IgD-negative memory B cell (primary cell): ENCODE measurements around the gene KRT86. TPM values are rescaled to one million over a fixed set of nuclear protein-coding genes. Genes with fewer than 3 reads are reported as not detected.
"Not testable (repeated sequence)": the region's sequence is repeated elsewhere in the genome, so short reads cannot be mapped to it uniquely, and the experiment has no call there.

Experiments
- H3K27ac Mint-ChIP-seq, 3 donors: one replicate each; pipeline ENCODE4 v1.8.0; 2020 to 2022; ENCODE audit warnings: mild to moderate bottlenecking in 3 of 3, mixed read lengths in 3 of 3, moderate library complexity in 1 of 3
- H3K27me3 Mint-ChIP-seq: one replicate; pipeline ENCODE4 v1.8.0; 2021; ENCODE audit warnings: mixed read lengths
- H3K36me3 Mint-ChIP-seq: one replicate; pipeline ENCODE4 v1.8.0; 2020; ENCODE audit warnings: mild to moderate bottlenecking, mixed read lengths
- H3K4me1 Mint-ChIP-seq, 3 donors: one replicate each; pipeline ENCODE4 v1.8.0; 2020 to 2022; ENCODE audit warnings: mixed read lengths in 3 of 3, mild to moderate bottlenecking in 1 of 3
- H3K4me3 Mint-ChIP-seq, 4 donors: one replicate each; pipeline ENCODE4 v1.8.0; 2020 to 2022; ENCODE audit warnings: mild to moderate bottlenecking in 4 of 4, mixed read lengths in 4 of 4, moderate library complexity in 3 of 4
- H3K9me3 Mint-ChIP-seq, 3 donors: one replicate each; pipeline ENCODE4 v1.8.0; 2020 to 2021; ENCODE audit warnings: mixed read lengths in 3 of 3, mild to moderate bottlenecking in 1 of 3
- polyA plus RNA-seq: library from polyadenylated mRNA; unstranded; fragments of 300-500 nt; fragmentation: Illumina TruSeq; gene quantifications from one replicate; pipeline ENCODE4 v1.2.3, GENCODE V29; 2021

The KRT86 gene
- polyA plus RNA-seq, 1 donor from 2014 or later = not detected

GRCh38 chr12:52234223-52234810 lies 40.1 kb upstream of the KRT86 start:
- Mint-ChIP-seq H3K27ac (no peak overlapping the region), H3K9me3 (peaks cover 0 to 2% (median 0%) of the 10 kb centered on the region in 3 donors)

GRCh38 chr12:52235001-52235764 lies 39.3 kb upstream of the KRT86 start:
- no peaks in the 10 kb centered on the region for H3K36me3 Mint-ChIP-seq
- H3K27me3 Mint-ChIP-seq = peaks cover 33% of the 10 kb centered on the region
- no peak overlapping the region for H3K27ac Mint-ChIP-seq
- peaks cover 0 to 2% (median 0%) of the 10 kb centered on the region in 3 donors for H3K4me1 Mint-ChIP-seq
- no peak overlapping the region for H3K4me3 Mint-ChIP-seq
- H3K9me3 Mint-ChIP-seq = peaks cover 0 to 2% (median 0%) of the 10 kb centered on the region in 3 donors

More at GRCh38 chr12:52234223-52234810, 40.1 kb upstream of the KRT86 start:
- H3K36me3 Mint-ChIP-seq = no peaks in the 10 kb centered on the region
- H3K4me1 Mint-ChIP-seq = peaks cover 0 to 4% (median 0%) of the 10 kb centered on the region in 3 donors
- no peak overlapping the region for H3K4me3 Mint-ChIP-seq
- peaks cover 32% of the 10 kb centered on the region for H3K27me3 Mint-ChIP-seq

- Mint-ChIP-seq H3K27ac (no peak overlapping the region), H3K27me3 (peaks cover 28% of the 10 kb centered on the region), H3K4me1 (peaks cover 0 to 2% (median 0%) of the 10 kb centered on the region in 3 donors), H3K4me3 (no peak overlapping the region), H3K9me3 (peaks cover 0 to 2% (median 0%) of the 10 kb centered on the region in 3 donors), H3K36me3 (no peaks in the 10 kb centered on the region)
These were observed 38.6 kb upstream of the KRT86 start for GRCh38 chr12:52235822-52236361.

- Mint-ChIP-seq H3K27me3 (peaks cover 24% of the 10 kb centered on the region), H3K9me3 (peaks cover 0 to 2% (median 0%) of the 10 kb centered on the region in 3 donors), H3K36me3 (no peaks in the 10 kb centered on the region), H3K4me3 (peak overlapping the region in 1 of 4 donors; percentile 17), H3K4me1 (peaks cover 0 to 2% (median 0%) of the 10 kb centered on the region in 3 donors), H3K27ac (no peak overlapping the region)
These were observed 37.9 kb upstream of the KRT86 start for GRCh38 chr12:52236386-52237050.

- peaks cover 0 to 2% (median 0%) of the 10 kb centered on the region in 3 donors for H3K9me3 Mint-ChIP-seq
- H3K4me3 Mint-ChIP-seq = no peak overlapping the region
- peaks cover 0 to 2% (median 0%) of the 10 kb centered on the region in 3 donors for H3K4me1 Mint-ChIP-seq
- H3K27me3 Mint-ChIP-seq = peaks cover 15% of the 10 kb centered on the region
- H3K36me3 Mint-ChIP-seq = no peaks in the 10 kb centered on the region
- H3K27ac Mint-ChIP-seq = no peak overlapping the region
These were observed 36.1 kb upstream of the KRT86 start for GRCh38 chr12:52238207-52238840.

- H3K27me3 Mint-ChIP-seq = peaks cover 15% of the 10 kb centered on the region
- H3K27ac Mint-ChIP-seq = peak overlapping the region in 1 of 3 donors; percentile 14
- H3K4me1 Mint-ChIP-seq = peaks cover 0 to 3% (median 2%) of the 10 kb centered on the region in 3 donors
- H3K4me3 Mint-ChIP-seq = no peak overlapping the region
- no peaks in the 10 kb centered on the region for H3K36me3 Mint-ChIP-seq
- peaks cover 0 to 2% (median 0%) of the 10 kb centered on the region in 3 donors for H3K9me3 Mint-ChIP-seq
These were observed 35.4 kb upstream of the KRT86 start for GRCh38 chr12:52238916-52239646.

GRCh38 chr12:52239767-52240166 lies 34.7 kb upstream of the KRT86 start:
- H3K4me1 Mint-ChIP-seq = peaks cover 0 to 7% (median under 1%) of the 10 kb centered on the region in 3 donors
- H3K27me3 Mint-ChIP-seq = peaks cover 12% of the 10 kb centered on the region
- H3K9me3 Mint-ChIP-seq = peaks cover 0 to 4% (median 0%) of the 10 kb centered on the region in 3 donors
- no peak overlapping the region for H3K27ac Mint-ChIP-seq
- no peaks in the 10 kb centered on the region for H3K36me3 Mint-ChIP-seq
- H3K4me3 Mint-ChIP-seq = no peak overlapping the region

GRCh38 chr12:52240247-52240646 lies 34.2 kb upstream of the KRT86 start:
- not testable (repeated sequence) for H3K4me3 Mint-ChIP-seq, H3K4me1 Mint-ChIP-seq, H3K36me3 Mint-ChIP-seq, H3K9me3 Mint-ChIP-seq, H3K27ac Mint-ChIP-seq
- peaks cover 12% of the 10 kb centered on the region for H3K27me3 Mint-ChIP-seq

GRCh38 chr12:52241205-52241842 lies 33.1 kb upstream of the KRT86 start:
- H3K27me3 Mint-ChIP-seq = peaks cover 7% of the 10 kb centered on the region
- H3K36me3 Mint-ChIP-seq = no peaks in the 10 kb centered on the region
- peaks cover 0 to 7% (median 0%) of the 10 kb centered on the region in 3 donors for H3K4me1 Mint-ChIP-seq
- H3K4me3 Mint-ChIP-seq = no peak overlapping the region
- peaks cover 0 to 4% (median 0%) of the 10 kb centered on the region in 3 donors for H3K9me3 Mint-ChIP-seq
- no peak overlapping the region for H3K27ac Mint-ChIP-seq

GRCh38 chr12:52242442-52243258 lies 31.8 kb upstream of the KRT86 start:
- H3K9me3 Mint-ChIP-seq = peaks cover 0 to 4% (median 0%) of the 10 kb centered on the region in 3 donors
- H3K4me3 Mint-ChIP-seq = no peak overlapping the region
- H3K4me1 Mint-ChIP-seq = peaks cover 0 to 7% (median 0%) of the 10 kb centered on the region in 3 donors
- H3K27me3 Mint-ChIP-seq = peaks cover 7% of the 10 kb centered on the region
- no peaks in the 10 kb centered on the region for H3K36me3 Mint-ChIP-seq
- H3K27ac Mint-ChIP-seq = no peak overlapping the region

GRCh38 chr12:52243259-52243855 lies 31.1 kb upstream of the KRT86 start:
- H3K4me3 Mint-ChIP-seq = no peak overlapping the region

GRCh38 chr12:52243856-52244614 lies 30.4 kb upstream of the KRT86 start:
- peaks cover 15% of the 10 kb centered on the region for H3K27me3 Mint-ChIP-seq
- H3K27ac Mint-ChIP-seq = no peak overlapping the region
- peak overlapping the region in 1 of 4 donors; percentile 54 for H3K4me3 Mint-ChIP-seq
- H3K36me3 Mint-ChIP-seq = no peaks in the 10 kb centered on the region
- peaks cover 0 to 2% (median 0%) of the 10 kb centered on the region in 3 donors for H3K9me3 Mint-ChIP-seq
- peaks cover 0 to 7% (median 0%) of the 10 kb centered on the region in 3 donors for H3K4me1 Mint-ChIP-seq

More at GRCh38 chr12:52243259-52243855, 31.1 kb upstream of the KRT86 start:
- H3K27ac Mint-ChIP-seq = no peak overlapping the region
- H3K36me3 Mint-ChIP-seq = no peaks in the 10 kb centered on the region
- H3K27me3 Mint-ChIP-seq = peaks cover 11% of the 10 kb centered on the region
- peaks cover 0 to 2% (median 0%) of the 10 kb centered on the region in 3 donors for H3K9me3 Mint-ChIP-seq
- peaks cover 0 to 7% (median 0%) of the 10 kb centered on the region in 3 donors for H3K4me1 Mint-ChIP-seq
